Esophagus muscularis mucosa (tissue), 4 donors: ENCODE data around the gene PAM16.

Experiments
- CTCF ChIP-seq, 3 experiments: fragments of 200-600 bp in 2 of 3; fragments of 450-650 bp in 1 of 3; sonication (generic) in 2 of 3; IDR thresholded peaks; one replicate each; pipeline ENCODE4 v1.5.1; 2017 to 2019; ENCODE audit warnings: antibody characterized with exemption in 3 of 3, mild to moderate bottlenecking in 2 of 3, moderate library complexity in 1 of 3
- EP300 ChIP-seq: sonication (generic); formaldehyde crosslinking; IDR thresholded peaks from one replicate; pipeline ENCODE4 v1.6.1; 2017; ENCODE audit warnings: antibody characterized with exemption
- POLR2A ChIP-seq: fragments of 450-650 bp; IDR thresholded peaks from one replicate; pipeline ENCODE4 v1.6.1; 2017; ENCODE audit warnings: antibody characterized with exemption, moderate library complexity, mild to moderate bottlenecking, low read depth
- POLR2AphosphoS5 ChIP-seq, 2 donors: sonication (generic); formaldehyde crosslinking; IDR thresholded peaks; one replicate each; pipeline ENCODE4 v1.6.1; 2017; ENCODE audit warnings: antibody characterized with exemption in 2 of 2

GRCh38 chr16:4298761-4299522, 52.2 kb downstream of the PAM16 start:
- TF ChIP-seq CTCF (IDR thresholded peaks at IDR 0.05) (no peak), POLR2A (no peak), POLR2AphosphoS5 (IDR thresholded peaks at IDR 0.05) (peak; percentile 54 to 69), EP300 (no peak)
